Activated CD8-positive, alpha-beta memory T cell treated with anti-CD3 and anti-CD28 coated beads, Interleukin-2, amount 50 U/mL, for 24 hours (primary cell): ENCODE data around the gene PARP1.
"Not testable (repeated sequence)": the region's sequence is repeated elsewhere in the genome, so short reads cannot be mapped to it uniquely, and the experiment has no call there.

Experiments used
- DNase-seq: peaks from one replicate; pipeline ENCODE4 v3.0.0-alpha.2; 2020; ENCODE audit errors: extremely low read depth

Gene PARP1

DNA sequence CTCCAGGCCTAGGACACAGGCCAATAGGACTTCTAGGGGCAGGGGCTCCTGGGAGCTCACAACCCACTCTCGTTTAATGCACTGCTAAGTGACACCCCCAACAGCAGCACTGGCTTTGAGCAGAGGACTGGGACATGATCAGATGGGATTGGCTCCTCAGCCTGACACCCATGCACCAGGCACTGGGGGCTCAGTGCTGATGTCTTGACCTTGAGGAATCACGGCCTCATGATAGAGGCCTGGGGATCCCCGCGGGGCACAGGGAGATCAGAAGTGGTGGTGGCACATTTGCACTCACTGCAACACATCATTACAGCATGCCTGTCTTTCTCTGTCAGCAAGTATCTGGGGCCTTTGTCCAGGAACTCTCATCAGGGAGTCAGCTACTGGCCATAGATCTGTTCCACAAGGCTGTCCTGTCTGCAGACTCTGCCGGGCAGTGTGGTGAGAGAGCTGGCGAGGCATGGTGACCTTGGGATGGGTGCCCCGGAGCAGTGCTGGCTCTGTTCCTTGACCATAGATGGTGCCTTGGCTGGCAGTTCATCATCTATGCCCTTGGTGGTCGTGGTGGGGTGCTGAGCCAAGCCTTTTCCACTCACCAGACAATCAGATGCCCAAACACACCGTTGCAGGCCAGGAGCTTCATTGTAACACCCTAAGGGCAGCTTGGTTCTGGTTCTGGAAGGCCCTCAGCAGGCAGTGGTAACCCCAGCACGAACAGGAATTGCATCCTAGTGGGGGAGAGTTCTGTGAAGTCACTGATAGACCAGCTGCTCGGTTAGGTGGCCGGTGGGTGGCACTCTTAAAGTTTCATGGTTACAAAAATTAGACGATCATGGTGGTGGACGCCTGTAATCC lies 22.2 kb upstream of the PARP1 start:
- DNase-seq = no peak

DNA sequence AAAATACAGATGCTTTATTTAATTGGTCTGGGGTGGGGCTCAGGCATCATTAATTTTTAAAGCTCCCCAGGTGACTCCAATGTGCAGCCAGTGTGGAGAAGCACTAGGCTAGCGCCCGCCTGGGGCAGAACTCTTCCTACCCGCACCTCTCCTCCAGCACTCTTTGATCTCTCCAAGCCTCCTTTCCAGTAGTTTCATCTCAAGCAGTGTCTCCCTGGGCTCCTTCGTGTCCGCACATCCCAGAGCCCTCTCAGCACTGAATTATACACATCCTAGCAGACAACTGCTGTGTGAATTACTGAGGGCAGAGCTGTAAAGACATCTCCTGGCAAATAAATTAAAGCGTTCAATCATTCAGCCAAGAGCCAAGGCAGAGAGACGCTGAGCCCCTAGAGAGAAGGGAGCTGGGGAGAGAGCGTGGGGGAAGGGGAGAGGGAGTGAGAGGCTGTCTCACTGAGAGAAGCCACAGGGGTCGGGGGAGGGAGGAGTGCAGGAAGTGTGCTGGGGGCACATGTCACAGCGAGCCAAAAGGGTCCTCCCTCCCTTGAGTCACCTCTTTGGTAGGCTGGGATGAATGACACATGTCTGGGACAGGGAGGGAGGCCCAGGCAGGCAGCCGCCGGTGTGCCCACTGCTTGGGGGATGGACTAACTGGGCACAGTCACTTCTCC lies 21.0 kb upstream of the PARP1 start:
- DNase-seq = no peak

DNA sequence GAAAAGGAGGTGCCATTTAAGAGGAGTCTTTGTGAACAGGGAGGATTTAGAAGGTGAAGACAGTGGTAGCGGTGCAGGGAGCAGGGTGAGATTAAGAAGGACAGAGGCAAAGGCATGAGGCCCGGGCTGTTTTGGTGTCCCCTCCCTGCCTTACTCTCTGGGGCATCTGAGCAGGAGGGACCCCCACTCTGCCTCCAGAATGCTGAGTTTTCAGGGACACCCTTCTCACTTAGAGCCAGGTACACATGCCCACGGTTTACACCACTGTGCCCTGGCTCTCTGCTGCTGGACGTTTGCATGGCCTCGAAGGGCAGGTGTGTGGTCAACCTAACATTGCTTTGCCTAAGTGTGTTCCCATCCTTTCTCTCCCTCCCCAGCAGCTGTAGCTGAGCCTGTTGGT lies 20.5 kb upstream of the PARP1 start:
- DNase-seq = no peak

DNA sequence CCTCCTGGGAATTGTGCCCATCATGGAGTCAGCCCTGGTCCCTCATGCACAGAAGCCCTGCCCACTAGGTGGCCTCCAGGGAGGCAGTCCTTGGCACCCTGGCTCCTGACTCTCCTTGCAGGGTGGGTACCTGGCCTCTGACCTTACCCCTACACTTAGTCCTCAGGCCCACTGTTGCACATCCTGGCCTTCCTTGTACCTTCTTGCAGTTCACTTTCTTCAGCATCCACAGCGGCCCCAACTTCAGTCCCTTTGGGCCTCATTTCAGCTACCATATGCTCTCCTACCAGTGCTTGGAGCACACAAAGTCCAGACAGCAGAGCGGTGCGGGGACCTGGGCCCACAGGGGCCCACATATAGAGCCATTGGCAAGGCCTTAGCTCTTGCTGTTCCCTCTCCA lies 19.2 kb upstream of the PARP1 start:
- no peak for DNase-seq

DNA sequence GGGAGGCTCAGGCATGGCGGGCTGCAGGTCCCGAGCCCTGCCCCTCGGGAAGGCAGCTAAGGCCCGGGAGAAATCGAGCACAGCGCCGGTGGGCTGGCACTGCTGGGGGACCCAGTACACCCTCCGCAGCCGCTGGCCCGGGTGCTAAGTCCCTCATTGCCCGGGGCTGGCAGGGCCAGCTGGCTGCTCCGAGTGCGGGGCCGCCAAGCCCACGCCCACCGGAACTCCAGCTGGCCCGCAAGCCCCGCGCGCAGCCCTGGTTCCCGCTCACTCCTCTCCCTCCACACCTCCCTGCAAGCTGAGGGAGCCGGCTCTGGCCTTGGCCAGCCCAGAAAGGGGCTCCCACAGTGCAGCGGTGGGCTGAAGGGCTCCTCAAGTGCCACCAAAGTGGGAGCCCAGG lies 18.5 kb upstream of the PARP1 start:
- DNase-seq = not testable (repeated sequence)

DNA sequence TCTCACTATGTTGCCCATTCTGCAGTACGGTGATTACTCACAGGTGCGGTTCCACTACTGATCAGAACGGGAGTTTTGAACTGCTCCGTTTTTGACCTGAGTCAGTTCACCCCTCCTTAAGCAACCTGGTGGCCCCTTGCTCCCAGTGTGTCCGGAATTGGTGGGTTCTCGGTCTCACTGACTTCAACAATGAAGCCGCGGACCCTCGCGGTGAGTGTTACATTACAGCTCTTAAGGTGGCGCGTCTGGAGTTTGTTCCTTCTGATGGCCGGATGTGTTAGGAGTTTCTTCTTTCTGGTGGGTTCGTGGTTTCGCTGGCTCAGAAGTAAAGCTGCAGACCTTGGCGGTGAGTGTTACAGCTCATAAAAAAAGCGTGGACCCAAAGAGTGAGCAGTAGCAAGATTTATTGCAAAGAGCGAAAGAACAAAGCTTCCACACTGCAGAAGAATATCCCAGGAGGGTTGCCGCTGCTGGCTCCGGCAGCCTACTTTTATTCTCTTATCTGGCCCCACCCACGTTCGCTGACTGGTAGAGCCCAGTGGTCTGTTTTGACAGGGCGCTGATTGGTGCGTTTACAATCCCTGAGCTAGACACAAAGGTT lies 17.6 kb upstream of the PARP1 start:
- no peak for DNase-seq

DNA sequence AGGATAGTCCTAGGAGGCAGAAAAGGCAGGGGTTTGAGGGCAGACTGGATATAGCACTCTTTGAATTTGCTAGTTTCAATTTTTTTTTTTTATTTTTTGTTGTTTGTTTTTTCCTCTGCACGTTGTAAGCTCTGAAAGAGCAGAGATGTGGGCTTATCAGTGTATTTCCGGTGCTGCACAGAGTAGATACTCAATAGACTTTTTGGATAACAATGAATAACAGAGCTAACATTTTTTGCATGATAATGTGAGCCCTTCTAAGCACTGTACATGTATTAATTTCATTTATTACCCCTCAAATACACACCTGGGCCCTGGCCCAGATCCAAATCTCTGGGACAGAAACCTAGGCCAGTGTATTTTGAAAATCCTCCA lies 17.1 kb upstream of the PARP1 start:
- DNase-seq = no peak

DNA sequence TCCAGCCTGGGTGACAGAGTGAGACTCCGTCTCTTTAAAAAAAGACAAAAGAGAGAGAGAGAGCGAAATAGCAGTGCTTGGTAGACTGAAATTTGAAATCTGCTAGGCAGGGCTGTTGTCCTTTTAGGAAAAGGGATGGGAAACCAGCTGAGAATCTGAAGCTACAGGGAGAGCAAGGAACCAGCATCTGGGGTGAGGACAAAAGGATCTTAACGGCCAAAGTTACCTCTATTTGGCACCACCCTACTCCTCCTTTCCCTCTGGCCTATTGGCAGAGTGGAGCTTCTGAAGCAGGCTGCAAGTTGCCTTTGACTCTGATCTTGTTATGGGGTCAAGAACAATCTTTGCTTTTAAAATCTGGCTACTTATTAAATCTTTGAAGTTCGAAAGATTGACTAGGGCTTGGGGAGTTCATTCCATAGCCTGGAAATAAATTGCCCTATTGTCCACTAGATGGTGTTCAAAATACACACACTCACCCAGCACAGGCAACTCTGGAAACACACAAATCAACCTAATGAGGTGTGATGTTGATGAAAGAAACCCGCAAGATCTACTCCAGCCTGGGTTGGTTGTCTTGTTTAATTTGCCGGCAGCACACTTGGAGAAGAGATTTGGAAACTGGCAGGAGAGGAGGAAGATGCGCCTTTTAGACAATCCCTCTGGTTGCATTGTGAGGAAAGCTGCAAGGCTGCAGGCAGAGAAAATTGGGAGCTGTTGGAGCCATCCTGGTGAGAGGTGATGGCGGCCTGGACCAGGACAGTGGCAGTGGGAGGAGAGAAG lies 16.5 kb upstream of the PARP1 start:
- DNase-seq = no peak

DNA sequence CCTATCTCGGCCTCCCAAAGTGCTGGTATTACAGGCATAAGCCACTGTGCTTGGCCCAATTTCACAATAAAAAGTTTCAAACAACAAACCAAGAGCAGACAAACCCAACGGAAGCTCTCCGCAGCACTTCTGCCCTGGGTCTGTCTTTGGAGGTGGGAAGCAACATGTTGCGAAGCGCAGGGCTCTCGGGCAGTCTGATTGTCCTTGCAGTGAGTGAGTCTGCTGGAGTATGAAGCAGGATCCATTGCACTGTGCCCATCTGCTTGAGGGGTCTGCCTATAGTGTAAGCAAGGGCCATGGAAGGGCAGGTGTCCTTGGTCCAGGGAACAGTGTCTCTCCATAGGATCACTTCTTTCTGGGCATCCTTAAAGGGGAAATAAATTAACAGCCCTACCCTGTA lies 14.6 kb upstream of the PARP1 start:
- DNase-seq = no peak

DNA sequence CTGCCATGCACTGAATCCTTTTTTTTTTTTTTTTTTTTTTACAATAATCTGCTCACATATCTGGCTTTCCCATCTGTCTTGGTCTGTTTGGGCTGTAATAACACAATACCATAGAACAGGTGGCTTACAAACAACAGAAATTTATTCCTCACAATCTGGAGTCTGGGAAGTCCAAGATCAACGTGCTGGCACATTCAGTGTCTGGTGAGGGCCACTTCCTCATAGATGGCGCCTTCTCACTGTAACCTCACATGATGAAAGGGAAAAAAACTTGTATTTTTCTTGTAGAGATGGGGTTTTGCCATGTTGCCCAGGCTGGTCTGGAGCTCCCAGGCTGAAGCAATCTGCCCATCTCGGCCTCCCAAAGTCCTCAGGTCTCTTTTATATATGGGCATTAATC lies 13.0 kb upstream of the PARP1 start:
- DNase-seq = no peak

DNA sequence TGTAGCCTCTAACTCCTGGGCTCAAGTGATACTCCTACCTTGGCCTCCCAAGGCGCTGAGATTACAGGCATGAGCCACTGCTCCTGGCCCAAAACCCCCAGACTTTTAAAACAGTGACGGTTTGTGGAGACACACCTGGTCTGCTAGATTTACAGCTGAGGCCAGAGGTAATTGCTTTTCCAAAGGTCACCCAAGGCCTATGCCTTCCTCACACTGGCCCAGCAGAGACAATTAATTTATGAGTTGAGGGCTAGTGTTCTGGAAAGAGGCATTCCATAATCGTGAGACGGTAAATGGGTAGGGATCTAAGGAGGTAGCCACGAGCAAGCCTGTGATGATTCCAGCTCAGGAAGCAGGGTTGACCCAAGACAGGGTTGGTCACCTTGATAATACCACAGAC lies 12.4 kb upstream of the PARP1 start:
- no peak for DNase-seq

DNA sequence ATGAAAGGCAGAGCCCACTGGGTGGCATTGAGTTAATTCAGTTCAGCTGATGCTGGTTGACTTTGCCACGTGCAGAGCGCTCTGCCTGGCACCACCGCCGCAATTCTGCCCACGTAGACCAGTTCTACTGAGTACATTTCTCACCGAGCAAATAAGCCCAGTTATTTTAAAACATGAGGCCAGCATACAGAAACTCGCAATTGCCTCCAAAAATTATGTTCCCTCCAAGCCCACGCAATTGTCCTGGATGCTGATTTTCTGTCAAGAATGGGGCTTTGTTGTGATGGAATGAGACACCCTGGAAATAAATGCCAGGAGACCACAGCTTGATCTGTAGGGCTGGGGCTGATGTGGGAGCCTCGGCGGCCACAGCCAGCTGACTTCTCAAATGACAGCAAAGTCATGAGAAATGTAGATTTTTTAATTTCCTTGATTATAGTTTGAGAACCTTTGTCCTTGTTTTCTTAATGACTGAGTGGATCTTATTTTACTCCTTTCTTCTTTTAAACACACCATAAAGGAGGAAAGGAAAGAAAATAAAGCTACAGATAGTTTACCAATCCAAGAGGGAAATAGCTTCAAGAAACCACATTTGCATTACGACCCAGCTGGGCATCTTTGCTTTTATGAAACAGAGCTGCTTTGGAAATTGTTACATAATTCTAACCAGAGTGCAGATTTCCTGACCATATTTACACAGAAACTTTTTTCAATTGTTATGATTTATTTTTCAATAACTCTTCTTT lies 11.6 kb upstream of the PARP1 start:
- DNase-seq = no peak

DNA sequence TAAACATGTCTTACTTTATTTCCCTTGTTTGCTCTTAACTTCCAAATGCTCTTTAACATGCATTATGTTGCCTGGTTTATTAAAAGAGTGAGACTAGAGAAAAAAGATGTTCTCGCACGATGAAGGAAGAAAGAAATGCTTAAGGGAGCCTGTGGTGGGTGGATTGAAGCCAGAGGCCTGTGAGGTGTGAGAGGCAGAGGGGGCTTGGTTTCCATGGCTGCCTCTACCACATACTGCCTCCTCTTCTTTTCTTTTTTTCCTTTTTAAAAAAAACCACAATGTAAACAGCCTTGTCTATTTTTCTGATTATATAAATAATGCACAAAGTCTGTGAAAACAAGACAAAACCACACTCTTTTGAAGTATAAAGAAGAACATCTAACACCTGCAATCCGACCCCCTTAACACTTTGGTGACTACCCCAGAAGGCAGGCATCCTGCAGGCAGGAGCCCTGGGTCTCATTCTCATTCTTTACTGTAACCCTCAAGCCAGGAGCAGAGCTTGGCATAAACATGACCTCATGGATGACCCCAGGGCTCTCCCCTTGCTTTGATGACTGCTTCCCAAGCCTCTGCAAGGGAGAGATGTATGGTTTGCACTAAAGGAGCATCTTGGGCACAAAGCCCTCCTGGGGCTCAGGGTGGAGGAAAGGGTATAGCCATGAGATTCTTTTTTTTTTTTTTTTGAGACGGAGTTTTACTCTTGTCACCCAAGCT lies 10.1 kb upstream of the PARP1 start:
- DNase-seq = no peak

DNA sequence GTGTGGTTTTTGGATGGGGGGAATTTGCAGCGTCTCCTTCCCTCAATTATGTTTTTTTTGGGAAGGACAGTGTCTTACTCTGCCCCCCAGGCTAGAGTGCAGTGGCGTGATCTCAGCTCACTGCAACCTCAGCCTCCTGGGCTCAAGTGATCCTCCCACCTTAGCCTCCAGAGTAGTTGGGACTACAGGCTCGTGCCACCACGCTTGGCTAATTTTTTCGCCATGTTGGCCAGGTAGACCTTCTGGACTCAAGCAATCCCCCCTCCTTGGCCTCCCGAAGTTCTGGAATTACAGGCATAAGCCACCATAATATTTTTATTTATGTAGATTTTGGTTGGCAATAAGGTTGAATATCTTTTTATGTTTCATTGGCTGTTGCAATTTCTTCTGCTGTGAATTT lies 9.5 kb upstream of the PARP1 start:
- DNase-seq = no peak

DNA sequence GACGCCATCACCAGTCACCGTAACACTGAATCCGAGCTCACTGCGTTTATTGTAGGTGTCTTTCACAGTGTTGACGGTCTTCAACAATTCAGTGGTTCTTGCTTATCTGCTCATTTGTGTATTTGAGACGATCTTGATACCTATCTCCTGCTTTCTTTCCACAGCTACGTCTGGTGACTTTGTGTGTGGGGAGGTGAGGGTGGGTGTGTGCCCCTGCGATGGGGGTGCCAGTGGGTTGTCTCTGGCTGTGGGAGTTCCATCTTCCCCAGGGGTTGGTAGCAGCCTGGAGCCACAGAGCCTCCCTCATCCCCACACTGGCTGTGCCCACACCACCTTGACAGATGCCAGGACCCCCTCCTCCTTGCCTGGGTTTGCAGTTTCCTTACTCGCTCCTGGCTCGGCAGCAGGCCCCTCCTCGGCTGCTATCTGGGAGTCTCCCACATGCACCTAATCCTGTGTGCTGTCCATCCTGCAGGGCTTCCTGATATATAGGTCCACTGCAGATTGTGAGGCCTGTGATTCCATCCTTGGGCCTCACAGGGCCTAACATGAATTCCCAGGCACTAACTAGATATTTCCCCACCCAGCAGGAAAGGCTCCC lies 6.3 kb upstream of the PARP1 start:
- no peak for DNase-seq

DNA sequence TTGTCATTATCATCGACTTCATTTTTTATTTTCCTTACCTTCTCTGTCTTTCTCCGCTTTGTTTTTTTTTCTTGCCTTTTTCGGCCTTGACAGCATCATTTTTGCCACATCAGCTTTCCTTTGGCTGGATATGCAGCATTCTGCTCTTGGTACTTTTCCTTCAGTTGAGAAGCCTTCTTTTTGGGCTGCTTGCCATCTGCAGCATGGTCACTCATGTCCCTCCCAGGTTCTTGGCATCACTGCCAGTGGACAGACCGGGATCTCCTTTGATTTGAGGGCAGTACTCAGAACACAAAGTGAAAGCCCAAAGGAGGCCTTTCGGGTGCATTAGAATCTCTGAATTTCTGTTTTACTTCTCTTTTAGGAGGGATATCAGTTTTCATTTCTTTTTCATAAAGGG lies 3.7 kb upstream of the PARP1 start:
- no peak for DNase-seq

DNA sequence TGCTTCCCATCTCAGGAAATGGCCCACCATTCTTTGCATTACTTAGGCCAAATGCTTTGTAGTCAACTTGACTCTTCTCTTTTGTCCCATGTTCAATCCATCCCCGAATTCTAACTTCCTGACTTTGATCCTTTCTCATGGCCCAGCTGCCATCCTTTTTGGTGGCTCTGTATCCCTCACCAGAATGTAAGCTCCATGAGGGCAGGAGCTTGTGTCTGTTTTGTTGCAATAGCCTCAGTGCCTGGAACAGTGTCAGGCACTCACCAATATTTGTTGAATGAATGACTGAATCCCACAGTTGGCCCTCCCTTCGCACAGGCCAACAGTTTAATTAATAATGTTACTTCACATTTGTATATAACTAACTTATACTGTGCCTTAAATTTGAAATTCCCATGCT lies 3.1 kb upstream of the PARP1 start:
- DNase-seq = no peak

DNA sequence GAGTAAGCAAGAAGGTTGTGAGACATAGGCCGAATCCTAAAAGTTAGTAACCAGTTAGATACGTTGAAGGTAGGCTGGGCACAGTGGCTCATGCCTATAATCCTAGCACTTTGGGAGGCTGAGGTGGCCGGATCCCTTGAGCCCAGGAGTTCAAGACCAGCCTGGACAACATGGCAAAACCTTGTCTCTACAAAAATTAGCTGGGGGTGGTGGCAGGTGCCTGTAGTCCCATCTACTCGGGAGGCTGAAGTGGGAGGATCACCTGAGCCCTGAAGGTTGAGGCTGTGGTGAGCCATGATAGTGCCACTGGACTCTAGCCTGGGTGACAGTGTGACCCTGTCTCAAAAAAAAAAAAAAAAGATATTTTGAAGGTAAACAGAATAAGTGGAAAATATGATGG lies 1.5 kb upstream of the PARP1 start:
- DNase-seq = no peak

DNA sequence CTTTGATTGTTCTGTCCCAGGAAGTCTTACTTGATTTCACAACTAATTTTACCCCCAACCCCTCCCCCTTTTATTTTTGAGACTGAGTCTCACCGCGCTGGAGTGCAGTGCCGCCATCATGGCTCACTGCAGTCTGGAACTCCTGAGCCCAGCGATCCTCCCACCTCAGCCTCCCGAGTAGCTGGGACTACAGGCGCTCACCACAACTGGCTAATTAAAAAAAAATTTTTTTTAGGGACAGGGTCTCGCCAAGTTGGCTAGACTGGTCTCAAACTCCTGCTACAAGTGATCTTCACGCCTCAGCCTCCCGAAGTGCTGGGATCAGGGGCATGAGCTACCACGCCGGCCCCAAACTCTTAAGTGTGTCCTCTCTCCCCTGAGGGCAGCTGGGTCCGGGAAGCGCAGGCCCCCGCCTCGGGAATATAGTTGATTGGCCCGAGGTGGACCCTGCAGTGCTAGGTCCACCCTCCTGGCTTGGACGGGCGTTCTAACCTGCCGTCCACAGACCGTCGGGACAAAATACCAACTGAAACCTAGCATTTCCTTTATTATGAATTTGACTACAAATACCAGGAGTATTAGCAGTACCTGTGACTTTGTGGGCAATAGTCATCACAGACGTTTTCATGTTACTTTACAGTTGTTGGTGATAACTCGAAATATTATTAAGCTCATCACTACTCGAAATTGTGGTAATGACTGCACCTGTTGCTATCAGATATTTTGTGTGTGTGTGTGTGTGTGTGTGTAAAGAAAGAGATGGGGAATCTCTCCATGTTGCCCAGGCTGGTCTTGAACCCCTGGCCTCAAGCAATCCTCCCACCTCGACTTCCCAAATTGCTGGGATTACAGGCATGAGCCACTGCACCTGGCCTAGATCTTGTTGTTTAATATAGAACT lies 642 bp upstream of the PARP1 start:
- no peak for DNase-seq

DNA sequence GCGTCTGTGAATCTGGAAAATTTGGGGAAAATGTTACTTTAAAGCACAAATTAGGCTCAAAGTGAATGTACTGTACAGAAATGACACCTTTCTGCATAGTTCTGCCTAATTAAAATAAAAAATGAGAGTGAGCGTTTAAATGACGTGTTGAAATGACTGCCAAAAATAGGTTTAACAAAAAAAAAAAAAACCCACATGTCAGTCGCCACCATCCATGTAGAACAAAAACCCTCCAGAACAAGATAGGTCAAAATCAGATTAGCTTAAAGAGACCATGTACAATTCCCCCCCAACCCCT lies 745 bp downstream of the PARP1 start:
- DNase-seq = no peak
